Suppressor macrophage treated with lipopolysaccharide for 4 hours (primary cell): ENCODE data around the gene NPPC.
A peak's percentile ranks its signal among the peaks of the same experiment; 100 is the strongest.

Source experiments
- DNase-seq: peaks from one replicate; pipeline ENCODE4 v3.0.0-alpha.2; 2020

Gene NPPC

DNA sequence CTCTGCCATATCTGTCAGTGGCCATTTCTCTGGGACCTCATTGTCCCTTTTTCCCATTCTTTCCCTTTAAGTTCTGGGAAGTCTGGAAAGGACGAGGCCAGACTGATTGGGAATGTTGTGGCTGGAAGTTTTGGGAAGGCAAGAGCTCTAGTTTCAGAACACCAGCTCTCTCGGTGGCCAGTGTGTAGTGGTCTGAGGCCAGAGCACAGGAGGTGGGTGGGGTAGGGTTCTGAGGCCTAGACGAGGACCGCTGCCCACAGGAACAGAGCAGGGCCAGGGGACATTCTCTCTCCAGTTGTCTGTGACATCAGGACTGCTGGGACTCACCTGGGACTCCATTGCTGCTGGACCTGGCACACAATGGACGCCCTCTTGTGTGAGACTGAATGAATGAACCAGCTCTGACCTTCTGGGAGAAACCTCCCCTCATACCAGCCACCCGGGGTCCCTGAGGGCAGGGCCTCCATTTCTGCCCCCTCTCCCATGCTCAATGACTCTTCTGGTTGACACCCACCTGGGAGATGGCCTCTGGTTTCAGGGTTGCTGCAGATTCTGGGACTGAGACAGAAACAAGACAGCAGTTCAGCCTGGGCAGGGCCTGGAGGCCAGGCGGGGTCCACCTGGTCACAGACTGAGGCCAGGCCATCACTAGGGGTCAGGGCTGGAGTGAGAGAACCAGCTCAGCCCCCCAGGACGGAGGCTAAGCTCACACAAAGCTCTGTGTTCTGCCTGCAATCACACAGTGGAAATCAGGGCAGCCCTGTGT is 8.4 kb upstream of the NPPC start:
- DNase-seq, result no peak

DNA sequence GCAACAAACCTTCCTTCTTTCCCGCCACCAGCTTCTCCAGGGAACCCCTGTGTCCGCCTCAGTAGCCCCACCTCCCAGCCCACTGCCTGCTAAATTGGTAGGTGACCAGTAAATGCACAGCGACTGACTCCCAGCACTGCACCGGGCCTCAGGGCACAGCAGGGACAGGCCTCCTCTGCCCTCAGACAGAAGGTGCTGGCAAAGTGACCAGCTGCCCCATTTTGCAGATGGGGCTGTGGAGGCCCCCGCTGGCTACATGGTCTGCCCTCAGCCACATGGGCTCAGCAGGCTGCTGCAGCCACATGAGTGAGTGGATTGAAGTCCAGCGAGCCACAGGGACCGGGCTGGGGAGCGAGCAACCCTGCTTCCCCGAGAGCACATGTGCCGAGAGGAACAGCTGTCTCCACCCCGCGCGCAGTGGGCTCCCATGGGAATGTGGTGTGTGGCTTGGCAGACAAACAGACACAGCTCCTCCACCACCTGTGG is 7.8 kb upstream of the NPPC start:
- no peak for DNase-seq

DNA sequence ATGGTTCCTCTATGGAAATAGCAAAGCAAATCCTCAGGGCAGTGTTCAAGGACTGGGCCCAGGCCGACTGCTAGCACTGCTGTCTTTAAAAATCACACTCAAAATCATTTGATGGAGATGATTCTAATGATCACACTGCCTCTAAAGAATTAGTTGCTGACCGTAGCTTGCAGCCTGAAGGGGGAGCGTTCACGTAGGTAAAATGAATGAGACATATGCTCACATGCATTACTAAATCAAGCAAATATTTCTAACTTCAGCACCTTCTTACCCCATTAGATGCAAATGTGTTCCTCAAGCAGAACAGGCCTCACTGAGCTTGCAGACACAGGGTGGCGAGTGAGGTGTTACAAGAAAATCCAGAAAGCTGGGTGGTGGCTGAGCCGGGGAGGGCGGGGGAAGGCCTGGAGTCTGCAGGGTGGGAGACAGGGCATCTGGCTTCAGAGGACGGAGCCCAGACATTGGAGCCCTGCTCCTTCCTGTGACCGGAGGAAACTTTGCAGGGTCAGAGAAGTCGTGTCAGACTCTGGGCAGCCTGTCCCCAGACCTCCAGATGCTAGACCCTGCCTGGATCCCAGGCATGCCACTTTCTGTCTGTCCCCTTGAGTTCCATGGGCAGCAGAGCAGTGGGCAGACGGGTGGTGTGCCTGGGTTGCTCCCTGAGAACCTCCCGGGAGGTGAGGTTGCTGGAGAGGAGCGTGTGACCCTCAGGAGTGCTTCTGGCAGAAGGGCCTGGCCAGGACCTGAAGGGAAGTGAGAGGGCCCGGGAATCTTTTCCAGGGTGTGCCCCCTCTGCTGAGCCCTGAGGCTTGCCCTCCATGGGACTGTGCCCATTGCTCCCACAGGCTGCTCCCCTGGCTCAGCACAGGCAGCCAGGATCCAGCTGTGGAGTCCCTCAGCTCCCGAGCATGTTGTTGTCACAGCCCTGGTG is 7.1 kb upstream of the NPPC start:
- DNase-seq, result no peak

DNA sequence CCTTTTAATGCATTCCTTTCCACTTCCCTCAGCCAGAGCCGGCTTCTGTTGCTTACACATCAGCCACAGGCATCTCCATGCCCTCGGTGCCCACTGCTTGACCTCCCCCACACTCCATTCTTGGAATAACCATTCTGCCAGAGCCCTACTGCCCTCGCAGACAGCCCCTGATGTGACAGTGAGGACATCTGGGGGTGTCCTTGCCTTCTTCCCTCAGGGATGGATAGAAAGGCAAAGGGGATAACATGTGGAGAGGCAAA is 6.4 kb upstream of the NPPC start:
- DNase-seq, result no peak

DNA sequence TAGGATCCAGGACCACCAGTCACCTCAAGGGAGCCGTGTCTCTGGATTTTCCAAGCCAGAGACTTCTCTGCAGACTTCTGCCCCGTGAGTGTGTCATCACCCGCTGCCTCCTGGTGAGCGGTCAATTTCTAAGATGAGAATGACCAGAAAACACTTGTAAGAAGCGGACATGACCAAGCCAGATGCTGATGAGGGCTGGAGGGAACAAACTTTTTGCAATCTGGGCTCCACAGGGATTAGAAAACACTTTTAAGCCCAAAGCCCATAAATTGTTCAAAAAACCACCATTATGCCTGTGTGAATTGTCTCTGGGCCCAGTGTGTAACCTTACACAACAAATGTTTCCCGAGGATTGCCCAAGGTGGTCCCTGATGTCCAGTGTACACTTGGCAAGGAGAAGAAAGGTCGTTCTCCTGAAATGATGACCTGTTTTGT is 5.3 kb upstream of the NPPC start:
- DNase-seq, result no peak

DNA sequence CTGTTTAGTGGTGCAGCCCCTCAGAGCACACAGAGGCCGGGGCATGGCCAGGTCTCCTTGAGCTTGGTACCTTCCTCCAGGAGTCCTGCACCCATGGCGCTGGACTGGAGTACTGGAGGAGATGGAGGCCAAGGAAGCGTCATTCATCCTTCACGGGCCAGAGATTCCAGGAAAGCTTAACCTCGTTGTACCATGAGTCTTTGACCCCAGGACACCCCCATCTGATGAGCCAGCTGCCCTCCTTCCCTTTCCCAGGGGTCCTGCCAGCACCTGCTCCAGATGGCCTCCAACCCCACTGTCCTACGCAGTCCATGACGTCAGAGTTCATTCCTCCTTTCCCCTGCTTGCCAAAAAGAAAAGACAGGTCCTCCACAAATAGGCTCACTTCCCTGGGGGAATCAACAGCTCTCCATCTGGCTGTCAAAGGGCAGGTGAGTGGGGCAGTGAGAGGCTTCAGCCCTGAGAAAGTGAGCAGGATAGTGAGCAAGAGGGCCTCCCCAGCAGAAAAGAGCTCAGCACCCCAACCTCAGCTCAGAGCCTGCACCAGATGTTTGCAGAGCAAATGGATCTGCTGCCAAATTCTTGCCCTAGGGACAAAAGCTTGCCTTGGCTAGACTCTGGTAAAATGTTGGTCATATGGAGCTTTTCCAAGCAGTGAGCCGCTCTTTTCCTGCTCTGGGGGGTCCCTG is 4.5 kb upstream of the NPPC start:
- DNase-seq, result no peak

DNA sequence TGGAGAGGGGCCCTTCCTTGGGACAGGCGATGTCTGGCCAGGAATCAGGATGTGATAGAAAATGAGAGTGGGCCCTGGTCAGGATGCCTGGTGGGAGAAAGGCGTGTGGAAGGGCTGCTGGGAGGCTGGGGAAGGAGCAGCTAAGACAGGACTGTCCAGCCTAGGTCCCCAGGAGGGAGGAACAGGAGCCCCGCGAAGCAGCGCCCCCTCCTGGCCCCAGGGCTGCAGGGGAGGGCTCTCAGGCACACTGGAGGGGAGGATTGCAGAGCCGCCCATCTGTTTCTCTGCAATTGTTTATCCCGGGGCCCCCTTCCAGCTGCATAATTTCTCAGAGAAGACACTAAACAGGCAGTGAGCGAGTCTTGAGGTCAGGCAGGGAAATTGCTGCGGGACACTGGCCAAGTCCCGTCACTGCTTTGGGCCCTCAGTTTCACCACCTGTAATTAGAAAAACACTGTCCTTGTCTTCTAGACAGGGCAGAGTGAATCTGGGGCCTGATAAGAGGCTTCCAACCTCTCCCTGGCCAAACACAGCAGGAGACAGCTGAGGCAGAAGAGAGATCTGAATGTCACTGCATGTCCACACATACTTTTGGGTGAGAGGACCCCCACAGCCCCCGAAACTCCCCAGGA is 3.9 kb upstream of the NPPC start:
- DNase-seq, result peak; percentile 16

DNA sequence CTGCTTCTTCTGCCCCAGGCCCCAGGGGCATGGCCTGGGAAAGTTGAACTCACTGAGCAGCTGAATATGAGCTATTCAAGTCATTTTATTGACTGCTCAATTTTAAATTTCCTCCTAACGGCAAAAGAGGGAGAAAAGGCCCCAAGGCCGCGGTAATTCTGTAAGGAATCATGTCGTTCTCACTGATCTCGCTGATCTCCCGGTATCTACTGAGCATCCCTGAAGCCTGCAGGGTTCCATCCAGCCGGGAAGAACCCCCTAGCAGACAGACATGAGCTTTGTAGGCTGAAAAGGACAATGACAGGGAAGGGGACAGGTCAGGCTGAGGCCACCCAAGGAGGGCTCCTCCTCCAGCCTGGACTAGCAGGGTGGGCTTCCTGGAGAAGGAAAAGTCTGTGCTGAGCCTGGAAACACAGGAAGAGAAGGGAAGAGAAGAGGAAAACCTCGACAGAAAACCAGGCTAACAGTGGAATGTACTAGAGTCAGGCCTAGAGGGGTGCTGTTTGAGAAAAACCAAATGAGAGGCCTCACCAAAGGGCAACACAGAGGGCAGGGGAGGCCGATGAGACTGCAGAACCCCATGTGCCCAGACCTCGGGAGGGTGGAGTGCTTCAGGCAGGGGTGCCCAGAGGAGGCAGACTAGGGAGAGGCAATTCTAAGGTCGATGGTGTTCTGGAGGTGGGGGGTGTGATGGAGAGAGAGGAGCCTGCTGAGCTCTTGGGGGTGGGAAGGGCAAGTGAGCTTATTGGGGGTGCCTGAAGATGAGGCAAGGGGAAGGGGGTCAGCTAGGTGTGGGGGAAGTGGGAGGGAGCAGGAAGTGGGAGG is 2.9 kb upstream of the NPPC start:
- DNase-seq, result no peak

DNA sequence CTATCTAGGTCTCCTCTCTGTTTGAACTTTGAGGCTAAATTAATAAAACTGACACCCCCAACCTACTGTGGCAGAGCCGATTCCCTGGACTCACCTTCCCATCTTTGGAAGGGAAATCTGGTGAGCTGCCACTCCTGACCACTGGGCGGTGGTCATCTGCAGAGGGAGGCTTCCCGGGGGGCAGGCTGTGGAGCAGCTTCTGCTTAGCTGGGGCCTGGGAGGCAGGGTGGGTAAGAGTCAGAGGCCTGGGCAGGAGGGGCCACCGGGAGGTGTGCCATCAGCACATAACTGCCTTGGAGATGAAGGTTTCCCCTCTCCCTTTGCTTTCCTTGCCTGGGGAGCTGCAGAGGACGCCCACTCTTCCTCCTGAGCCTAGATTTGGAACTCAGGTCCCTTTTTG is 2.3 kb upstream of the NPPC start:
- no peak for DNase-seq

DNA sequence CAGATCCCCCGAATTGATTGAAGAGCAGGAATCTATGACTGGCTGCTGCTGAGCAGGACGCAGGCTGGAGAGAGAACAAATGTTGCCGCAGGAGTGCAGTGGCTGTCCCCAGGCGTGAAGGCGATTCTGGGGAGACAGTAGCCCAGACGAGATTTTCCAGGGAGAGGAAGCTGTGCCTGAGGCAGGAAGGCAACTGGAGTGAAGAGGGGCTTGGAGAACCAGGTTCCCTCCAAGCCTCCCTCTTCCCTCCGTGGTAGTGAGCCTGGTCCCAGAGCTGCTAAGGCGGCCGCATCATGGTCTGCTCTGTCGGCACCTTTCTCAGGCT is 1.3 kb upstream of the NPPC start:
- DNase-seq, result no peak

DNA sequence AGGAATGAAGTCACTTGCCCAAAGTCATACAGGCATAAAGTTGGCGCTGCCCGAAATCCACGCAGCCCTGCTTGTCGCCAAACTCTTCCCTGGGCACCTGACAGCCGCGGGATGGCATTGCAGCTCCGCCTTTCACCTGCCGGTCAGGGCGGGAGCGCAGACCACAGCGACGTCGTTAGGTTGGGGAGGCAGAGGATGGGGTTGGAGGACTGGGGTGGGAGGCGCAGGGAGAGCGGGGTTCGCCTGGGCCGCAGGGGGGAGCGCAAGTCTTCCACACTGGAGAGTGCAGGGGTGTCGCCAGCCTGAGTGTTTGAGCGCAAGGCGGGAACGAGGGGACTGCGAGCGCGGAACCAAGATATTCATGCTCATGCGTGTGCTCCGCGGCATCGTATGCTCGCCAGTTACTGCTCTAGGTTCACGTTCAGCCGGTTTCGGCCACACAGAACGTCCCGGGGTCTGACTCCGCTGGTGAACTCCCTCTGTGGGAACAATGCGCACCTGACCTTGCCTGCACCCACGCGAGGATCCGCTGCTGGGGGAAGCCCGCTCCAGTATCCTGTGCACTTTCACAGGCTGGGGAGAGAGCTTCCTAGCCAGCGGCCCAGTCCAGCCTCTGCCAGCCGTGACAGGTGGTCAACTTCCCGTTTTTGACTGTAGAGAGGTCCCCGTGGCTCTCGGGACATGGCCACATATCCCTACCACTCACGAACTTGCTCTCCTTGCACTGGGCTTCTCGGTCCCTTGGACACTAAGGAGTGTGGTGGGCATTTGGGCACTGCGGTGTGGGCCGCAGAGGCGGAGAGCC is 767 bp upstream of the NPPC start:
- peak; percentile 5 for DNase-seq

DNA sequence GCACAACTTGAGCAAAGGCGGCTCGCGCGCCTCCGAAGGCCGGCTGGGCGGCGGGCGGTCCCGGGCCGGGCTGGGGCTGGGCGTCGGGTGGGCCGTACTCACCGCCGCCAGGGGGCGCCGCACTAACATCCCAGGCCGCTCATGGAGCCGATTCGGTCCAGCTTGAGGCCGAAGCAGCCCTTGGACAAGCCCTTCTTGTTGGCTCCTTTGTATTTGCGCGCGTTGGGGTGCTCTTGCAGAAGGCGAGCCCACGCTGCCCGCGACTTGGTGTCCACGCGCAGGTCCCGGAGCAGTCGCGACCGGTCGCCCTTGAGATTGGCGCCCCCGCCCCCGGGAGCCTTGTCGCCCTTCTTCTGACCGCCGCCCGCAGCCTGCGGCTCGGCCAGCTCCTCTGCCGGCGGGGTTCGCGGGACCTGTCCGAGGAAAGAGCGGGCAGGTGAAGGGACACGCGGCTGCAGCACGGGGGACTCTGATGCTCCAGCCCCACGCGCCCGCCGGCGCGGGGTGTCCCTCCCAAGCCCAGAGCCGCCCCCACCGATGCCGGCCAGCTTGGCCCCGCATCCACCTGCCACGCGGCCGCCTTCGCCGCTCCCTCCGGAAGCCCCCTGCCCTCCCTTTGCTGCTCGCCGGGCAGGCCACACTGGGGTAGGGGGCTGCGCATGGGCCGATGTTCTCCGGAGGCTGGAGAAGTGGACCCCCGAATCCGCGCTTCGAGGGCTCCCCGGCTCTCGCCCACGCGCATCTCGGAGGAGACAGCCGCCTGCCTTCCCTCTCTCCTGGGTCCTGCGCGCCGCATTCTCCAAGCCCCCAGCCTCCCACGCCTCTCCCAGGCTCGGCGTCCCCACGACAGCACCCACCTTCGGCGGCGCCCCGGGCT is 655 bp downstream of the NPPC start:
- peak; percentile 91 for DNase-seq

DNA sequence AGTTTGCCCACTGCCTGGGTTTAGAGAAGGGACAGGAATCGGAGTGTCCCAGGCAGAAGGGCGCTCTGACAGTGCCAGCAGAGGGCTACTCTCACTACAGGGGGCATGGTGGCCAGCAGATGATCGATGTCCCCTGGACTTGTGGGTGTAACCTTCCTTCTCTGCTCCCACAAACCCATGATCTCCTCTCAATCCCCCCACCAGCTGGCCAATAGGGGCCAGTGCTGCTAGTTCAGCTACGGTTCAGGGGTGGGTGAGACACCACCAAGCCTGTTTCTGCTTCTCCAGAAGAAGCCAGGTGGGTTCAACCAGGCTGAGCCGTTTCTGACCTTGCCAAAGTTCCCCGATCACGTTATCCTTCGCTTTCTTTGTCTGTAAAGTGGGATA is 1.3 kb downstream of the NPPC start:
- no peak for DNase-seq

DNA sequence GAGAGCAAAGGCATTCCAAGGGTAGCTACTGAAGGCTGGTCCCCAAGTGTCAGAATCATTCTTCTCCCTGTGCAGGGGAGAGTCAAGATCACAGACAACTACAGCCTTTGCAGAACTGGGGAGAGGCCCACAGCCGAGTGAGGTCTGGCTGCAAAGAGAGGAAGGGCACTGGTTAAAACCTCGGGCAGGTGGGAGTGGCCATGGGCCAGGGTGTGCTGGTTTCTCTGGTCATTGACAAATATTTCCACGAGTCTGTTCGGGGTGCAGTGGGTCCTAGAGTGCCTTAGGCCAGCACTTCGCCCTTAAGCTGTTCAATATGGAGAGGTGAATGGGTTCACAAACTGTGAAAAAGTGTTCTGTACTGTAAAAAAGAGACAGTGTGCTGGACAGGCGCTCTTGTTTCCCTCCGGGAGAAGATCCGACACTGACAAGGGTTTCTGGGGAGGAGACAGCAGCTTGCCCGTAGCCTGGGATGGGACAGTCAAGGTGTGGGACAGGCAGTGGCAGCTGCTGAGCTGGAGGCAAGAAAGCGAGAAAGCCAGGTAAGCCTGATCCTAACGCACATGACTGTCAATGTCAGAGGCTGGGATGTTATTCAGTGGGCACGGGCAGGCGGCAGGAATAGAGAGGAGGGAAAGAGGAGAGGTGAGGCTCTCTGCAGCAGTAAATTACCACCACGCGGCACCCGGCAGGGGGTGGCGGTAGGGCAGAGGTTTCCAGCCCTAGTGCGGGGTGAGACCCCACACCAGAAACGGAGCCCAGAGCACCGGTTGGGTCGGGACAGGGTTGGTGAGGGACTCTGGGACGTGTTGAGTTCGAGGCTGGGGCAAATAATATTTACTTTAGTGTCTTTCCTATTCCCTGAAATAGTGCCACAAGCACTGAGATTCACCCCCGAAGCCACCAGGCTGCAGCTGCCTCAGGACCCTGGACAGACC is 2.0 kb downstream of the NPPC start:
- no peak for DNase-seq

DNA sequence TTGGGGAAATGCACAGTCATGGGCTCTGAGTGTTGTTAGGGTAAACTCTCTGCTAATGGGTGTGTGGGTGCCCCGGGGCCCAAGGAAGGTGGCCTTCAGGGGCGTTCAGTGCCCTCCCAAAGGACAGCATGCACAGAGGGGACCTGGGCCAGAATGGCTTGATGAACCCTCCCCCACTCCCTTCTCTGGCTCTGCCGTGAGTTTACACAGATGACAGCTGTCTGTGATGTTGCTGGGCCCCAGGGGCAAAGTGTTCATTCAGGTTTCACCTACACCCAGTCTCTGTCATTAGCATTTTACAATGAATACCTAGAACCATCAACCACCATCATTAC is 3.2 kb downstream of the NPPC start:
- DNase-seq, result no peak

DNA sequence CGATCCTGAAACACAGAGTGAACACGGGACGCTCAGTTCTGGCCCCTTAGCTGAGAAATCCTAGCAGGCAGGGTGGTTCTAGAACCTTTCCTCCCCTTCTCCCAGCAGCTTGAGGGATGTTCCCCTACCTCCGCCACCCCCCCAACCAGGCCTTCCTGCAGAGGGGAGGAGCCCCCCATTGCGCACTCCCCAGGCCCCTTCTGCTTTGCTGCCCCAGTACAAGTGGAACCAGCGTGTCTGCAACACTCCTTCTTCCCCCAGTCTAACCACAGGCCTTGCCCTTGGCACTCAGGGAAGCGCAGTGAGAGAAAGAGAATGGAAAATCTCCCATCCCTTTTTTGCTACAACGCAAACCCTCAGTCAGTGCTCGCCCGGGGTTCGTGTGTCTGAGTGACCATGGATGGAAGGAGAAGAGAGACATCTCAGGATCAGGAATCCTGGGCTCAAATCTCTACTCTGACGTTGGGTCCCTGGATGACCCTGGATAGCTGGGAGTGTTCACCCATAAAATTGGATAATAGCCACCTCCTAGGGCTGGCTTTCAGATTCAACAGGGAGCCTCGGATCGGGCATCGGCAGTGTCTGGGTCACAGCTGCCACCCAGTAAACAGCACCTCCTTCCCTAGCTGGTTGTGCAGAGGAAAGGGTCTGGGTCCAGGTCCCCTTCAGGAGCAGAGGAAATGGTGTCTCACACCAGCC is 3.7 kb downstream of the NPPC start:
- DNase-seq, result no peak

DNA sequence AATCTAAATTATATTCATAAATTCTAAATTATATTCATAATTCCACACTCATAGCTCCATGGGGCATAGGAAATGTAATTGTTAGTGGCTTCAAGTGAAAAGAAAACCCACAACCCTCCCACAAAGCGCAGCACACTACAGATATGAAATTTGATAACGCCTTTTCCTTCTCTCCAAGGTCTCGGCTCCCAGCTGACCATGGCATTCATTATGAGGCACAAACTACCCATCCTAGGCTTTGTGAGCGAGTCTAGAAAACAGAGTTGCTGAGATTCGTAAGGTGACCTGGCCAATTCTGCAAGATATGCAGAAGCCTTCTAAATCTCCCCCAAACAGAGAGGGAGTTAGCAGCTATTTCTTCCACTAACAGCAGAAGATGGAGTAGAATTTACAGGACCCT is 5.4 kb downstream of the NPPC start:
- no peak for DNase-seq

DNA sequence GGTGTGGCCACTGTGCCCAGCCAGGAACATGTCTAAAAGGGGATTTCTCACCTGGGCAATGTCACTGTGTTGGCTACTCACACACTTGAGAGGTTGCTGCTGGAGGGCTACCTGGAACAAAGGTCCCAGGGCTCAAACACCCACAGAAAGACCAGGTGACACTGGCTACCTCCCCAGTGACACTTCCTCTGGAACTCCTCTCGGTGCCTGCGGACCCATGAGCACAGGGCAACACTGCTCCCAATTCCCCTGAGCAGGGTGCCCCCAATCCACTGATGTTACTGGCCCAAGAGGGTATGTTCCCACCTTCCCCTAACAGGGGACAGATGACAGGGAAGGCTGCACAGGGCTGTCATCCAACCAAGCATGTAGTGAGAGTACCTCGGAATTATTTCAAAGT is 5.8 kb downstream of the NPPC start:
- no peak for DNase-seq
